Measurements from ENCODE around the gene AGAP1.

The AGAP1 gene

GRCh38 chr2:236008857-236009256 lies 515.0 kb downstream of the AGAP1 start:
- DNase-seq (ENCODE audit: low spot score): no peak

- DNase-seq (ENCODE audit: low spot score): no peak
These were observed 517.3 kb downstream of the AGAP1 start for GRCh38 chr2:236010920-236011685.

GRCh38 chr2:236012155-236012554 lies 518.3 kb downstream of the AGAP1 start:
- DNase-seq (ENCODE audit: low spot score): no peak

DNA sequence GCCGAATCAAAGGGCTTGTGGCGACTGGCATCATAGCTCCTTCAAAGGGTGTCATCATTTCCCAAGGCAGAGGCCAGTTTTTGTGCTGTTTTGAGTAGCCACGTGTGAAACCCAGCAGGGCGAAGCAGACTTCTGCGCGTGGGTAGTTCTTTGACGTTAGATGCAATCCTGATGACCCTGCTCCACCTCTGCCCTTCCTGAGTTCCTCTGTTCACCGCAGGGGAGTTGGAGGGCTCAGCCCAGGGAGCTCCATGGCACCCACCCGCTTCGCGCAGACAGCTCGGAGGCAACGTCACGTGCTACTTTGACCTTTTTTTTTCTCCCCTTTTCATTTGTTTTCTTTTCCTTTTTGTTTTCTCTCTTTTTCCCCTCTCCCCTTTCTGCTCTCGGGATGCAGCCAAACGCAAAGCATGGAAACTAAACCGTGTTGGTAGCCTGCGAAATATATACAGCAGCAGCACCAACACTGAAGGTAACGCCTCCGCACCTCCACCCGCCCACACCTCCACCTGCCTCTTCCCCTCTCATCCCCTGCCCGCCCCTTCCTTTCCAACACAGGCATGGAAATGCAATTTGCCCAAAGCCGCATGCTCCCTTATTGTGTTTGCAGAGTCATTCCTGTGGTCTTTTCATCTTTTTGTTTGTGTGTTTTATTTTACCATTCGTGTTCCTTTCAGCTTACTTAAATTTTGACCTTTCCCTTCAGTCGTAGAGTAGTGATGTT lies 520.7 kb downstream of the AGAP1 start:
- DNase-seq (ENCODE audit: low spot score): no peak

DNA sequence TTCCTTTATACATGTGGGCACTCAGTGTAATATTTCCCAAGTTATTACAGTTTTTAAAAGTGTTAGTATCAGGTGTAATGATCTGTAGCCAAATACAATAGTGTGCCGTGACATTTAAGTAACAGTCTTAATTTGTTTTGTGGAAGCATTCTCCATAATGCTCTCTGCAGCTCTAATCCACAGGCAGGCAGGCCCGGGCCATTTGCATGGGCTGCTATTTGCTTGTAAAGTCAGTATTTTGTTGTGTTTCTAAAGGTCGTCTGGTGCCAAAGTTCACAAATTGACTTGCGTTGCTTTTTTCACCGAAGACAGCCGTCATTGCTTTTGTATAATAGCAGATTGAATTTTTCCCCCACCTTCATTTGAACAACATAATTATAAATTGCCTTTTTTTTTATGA lies 521.3 kb downstream of the AGAP1 start:
- DNase-seq (ENCODE audit: low spot score): no peak

- no peak for DNase-seq (ENCODE audit: low spot score)
These were observed 522.7 kb downstream of the AGAP1 start for GRCh38 chr2:236016496-236016895.

GRCh38 chr2:236017446-236017845 lies 523.6 kb downstream of the AGAP1 start:
- DNase-seq (ENCODE audit: low spot score): no peak

DNA sequence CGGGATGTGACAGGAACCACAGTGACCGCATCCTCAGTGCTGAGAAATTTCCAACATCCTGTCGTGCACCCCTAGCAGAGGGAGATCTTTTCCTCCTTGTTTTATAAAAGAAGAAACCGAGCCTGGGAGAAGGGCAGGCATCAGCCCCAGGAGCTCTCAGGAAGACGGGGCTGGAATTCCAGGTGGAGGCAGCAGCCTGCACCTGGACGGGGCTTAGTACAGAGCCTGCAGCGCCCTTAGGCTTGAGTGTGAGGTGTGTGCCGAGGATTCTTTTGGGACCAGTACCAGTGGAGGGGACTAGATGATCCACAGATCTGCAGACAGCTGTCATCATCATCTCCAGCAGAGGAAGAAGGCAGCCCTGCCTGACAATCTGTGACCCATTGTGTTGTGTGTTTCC lies 525.6 kb downstream of the AGAP1 start:
- no peak for DNase-seq (ENCODE audit: low spot score)

GRCh38 chr2:236021499-236022057 lies 527.7 kb downstream of the AGAP1 start:
- no peak for DNase-seq (ENCODE audit: low spot score)

DNA sequence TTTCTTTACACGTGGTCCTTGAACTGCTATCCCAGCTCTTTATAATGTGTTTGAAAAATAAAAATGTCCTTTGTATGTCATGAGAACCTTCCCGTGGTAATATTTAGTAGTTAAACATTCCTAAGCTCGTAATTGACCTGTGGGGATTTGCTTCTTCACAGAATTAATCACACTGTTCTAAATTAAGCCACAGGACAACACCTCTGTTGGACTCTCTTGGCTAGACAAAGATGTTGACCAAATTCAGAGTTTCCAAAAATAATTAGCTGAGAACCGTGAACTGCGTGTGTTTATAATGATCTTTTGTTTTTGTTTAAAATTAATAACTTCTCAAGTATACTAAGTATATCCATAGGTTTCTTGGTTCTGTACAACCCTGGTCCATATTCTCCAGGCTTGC lies 528.3 kb downstream of the AGAP1 start:
- no peak for DNase-seq (ENCODE audit: low spot score)

DNA sequence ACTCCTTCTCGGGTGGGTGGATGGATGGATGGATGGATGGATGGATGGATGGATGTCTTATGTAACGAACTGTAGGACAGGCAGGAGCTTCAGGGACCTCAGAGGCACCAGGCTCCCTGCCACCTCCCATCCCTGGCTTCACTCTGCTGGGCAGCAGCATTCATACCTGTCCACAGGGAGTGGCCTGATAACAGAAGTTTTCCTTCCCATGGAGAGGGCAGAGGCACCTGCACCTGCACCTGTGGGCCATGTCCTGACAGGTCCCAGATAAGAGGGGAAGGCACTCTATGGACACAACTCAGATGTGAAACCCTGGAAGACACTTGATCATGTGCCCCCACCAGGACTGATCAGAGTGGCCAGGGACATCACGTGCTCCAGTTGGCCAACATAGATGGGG lies 532.0 kb downstream of the AGAP1 start:
- no peak for DNase-seq (ENCODE audit: low spot score)

- no peak for DNase-seq (ENCODE audit: low spot score)
These were observed 533.0 kb downstream of the AGAP1 start for GRCh38 chr2:236026841-236027240.

GRCh38 chr2:236028066-236028465 lies 534.2 kb downstream of the AGAP1 start:
- no peak for DNase-seq (ENCODE audit: low spot score)

GRCh38 chr2:236033462-236033861 lies 539.6 kb downstream of the AGAP1 start:
- DNase-seq (ENCODE audit: low spot score): no peak

GRCh38 chr2:236034974-236035373 lies 541.1 kb downstream of the AGAP1 start:
- DNase-seq (ENCODE audit: low spot score): no peak

DNA sequence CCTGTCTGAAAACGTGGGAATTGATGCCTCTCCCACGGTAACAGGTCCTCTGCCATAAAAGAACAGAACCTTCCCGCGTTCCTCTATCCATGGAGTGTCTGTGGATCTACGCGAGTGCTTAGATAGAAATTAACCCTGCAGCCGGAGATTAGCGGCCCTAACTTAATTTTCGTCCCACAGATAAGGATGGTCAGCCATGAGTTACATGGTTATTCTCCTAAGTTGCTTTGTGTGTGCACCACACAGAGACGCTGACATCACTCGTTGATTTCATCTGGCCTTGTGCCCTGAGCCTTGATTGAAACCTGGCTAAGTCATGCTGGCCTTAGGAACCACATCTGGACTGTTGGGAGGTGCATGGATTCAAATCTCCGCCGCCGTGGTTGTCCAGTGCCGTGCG lies 542.2 kb downstream of the AGAP1 start:
- no peak for DNase-seq (ENCODE audit: low spot score)

DNA sequence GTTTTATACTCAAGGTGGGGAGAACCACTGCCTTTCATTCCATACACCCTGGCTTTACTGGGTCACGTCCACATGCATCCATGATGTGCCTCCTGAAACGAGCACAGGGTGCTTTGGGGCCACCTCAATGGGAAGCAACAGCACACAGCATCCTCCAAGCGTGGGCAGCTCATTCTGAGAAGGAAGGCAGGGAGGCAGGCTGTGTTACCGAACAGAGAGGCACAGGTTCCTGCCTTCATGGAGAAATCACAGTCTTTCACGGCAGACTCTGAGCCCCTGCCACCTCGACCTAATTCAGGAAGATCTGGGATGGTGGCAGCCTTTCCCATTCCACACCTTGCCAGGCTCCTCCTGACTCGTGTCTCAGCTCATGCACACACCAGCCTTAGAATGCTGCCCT lies 544.3 kb downstream of the AGAP1 start:
- DNase-seq (ENCODE audit: low spot score): no peak

GRCh38 chr2:236040600-236041328 lies 546.9 kb downstream of the AGAP1 start:
- no peak for DNase-seq (ENCODE audit: low spot score)

DNA sequence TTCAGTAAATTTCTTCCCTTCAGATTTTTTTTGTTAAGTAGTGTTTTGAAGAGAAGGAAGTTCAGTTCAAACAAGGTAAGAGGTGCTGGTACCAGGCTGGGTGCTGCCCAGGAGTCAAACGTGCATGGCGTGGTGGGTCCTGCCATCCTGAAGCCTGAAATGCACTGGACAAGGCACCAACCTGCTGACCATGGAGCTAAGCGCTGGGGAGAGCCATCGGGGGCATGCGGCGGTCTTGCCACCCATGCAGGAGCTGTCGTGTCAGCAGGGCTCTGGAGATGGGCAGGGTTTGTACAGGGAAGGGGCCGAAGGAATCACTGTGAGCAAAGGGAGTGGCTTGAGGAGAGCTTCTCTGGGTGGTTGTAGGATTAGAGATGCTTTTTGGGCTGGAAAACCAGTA lies 547.8 kb downstream of the AGAP1 start:
- no peak for DNase-seq (ENCODE audit: low spot score)

DNA sequence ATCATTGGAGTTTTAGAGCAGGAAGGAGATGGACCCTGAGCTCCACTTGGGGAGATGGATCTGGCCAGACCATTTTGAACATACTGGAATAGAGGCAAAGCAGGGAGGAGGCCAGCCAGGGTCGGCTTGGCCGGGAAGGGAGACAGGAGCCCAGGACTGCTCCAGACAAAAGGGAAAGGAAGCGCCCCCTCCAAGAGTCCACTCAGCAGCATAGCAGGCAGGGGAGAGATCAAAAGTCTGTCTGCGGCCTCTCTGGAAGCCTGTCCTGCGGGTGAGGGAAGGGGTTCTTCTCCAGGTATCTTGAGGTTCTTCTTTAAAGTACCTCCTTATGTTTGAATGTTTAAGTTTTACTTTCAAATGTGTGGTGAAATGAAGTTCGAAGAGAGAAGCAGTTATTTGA lies 548.2 kb downstream of the AGAP1 start:
- no peak for DNase-seq (ENCODE audit: low spot score)

DNA sequence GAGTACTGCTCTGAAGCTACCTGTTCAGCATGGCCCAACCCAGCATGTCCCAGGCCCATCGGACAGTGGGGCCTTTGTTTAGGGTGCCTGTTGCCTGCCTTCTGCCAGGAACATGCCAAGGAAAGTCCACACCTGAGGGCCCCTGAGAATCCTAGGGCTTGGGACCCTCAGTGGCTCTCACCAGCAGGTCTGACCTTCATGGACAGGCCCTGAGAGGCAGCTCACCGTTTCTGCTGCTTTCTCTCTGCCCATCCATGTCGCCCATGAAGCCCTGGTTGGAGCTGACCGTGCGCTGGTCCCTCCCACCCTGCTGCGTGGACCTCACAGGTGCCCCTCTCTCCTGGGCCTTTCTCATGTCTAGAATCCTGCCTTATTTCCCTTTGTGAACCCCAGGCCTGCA lies 550.3 kb downstream of the AGAP1 start:
- DNase-seq (ENCODE audit: low spot score): no peak

Data from hepatic stellate cell (primary cell).